Liver (tissue), 9 donors: Measurements from ENCODE around the gene EIF1B. TPM values are rescaled to one million over a fixed set of nuclear protein-coding genes. Genes with fewer than 3 reads are reported as not detected.

Experiments used
- DNase-seq: peaks from one replicate; pipeline ENCODE4 v3.0.0-alpha.2; 2017; ENCODE audit warnings: low spot score
- H3K27ac ChIP-seq, 2 donors: one replicate each; pipeline ENCODE4 v1.7.0; 2013; ENCODE audit warnings: inconsistent platforms in 2 of 2, low read length in 2 of 2, control low read depth in 1 of 2, low read depth in 1 of 2, mild to moderate bottlenecking in 1 of 2
- H3K27me3 ChIP-seq, 4 donors: one replicate each; pipeline versions ENCODE4 v1.6.1 to v1.7.0; 2013; ENCODE audit warnings: low read length in 3 of 4, inconsistent platforms in 1 of 4, mild to moderate bottlenecking in 1 of 4, moderate library complexity in 1 of 4; ENCODE audit not compliant: control insufficient read depth in 4 of 4, insufficient read depth in 4 of 4
- H3K36me3 ChIP-seq, 4 donors: one replicate each; pipeline versions ENCODE4 v1.6.1 to v1.7.0; 2013; ENCODE audit warnings: low read length in 3 of 4, mild to moderate bottlenecking in 3 of 4, low read depth in 1 of 4, moderate library complexity in 1 of 4; ENCODE audit not compliant: control insufficient read depth in 4 of 4, insufficient read depth in 3 of 4
- H3K4me1 ChIP-seq, 4 donors: one replicate each; pipeline versions ENCODE4 v1.6.1 to v1.7.0; 2013; ENCODE audit warnings: low read length in 3 of 4, mild to moderate bottlenecking in 3 of 4, moderate library complexity in 1 of 4; ENCODE audit not compliant: control insufficient read depth in 4 of 4, insufficient read depth in 4 of 4
- H3K4me3 ChIP-seq, 3 donors: one replicate each; pipeline versions ENCODE4 v1.6.1 to v1.7.0; 2013; ENCODE audit warnings: low read length in 3 of 3, control low read depth in 1 of 3, low read depth in 1 of 3, mild to moderate bottlenecking in 1 of 3
- H3K9ac ChIP-seq, 2 donors: one replicate each; pipeline ENCODE4 v1.7.0; 2013; ENCODE audit warnings: low read length in 2 of 2, mild to moderate bottlenecking in 2 of 2, moderate library complexity in 2 of 2, control low read depth in 1 of 2, low read depth in 1 of 2
- H3K9me3 ChIP-seq, 4 donors: one replicate each; pipeline versions ENCODE4 v1.6.1 to v1.7.0; 2013; ENCODE audit warnings: low read length in 3 of 4; ENCODE audit not compliant: control insufficient read depth in 4 of 4
- EGR1 ChIP-seq, 2 donors: IDR thresholded peaks; 2 replicates each; pipeline ENCODE4 v1.6.1; 2016 to 2018; ENCODE audit warnings: antibody characterized with exemption in 2 of 2, low read depth in 2 of 2
- FOXA2 ChIP-seq: IDR thresholded peaks from 2 replicates; pipeline ENCODE4 v1.6.1; 2016; ENCODE audit warnings: antibody characterized with exemption
- GABPA ChIP-seq, 2 donors: IDR thresholded peaks in 1 of 2; conservative IDR thresholded peaks in 1 of 2; 2 replicates each; pipeline ENCODE4 v1.6.1; 2016; ENCODE audit warnings: antibody characterized with exemption in 2 of 2, mild to moderate bottlenecking in 1 of 2, moderate library complexity in 1 of 2
- HNF4A ChIP-seq, 2 donors: conservative IDR thresholded peaks; 2 replicates each; pipeline ENCODE4 v1.6.1; 2016; ENCODE audit warnings: antibody characterized with exemption in 2 of 2, mild to moderate bottlenecking in 2 of 2
- HNF4G ChIP-seq: IDR thresholded peaks from 2 replicates; pipeline ENCODE4 v1.6.1; 2016; ENCODE audit warnings: antibody characterized with exemption
- NR2F2 ChIP-seq: IDR thresholded peaks from 2 replicates; pipeline ENCODE4 v1.6.1; 2016; ENCODE audit warnings: antibody characterized with exemption
- RAD21 ChIP-seq, 2 donors: IDR thresholded peaks; 2 replicates each; pipeline ENCODE4 v1.6.1; 2016; ENCODE audit warnings: antibody characterized with exemption in 2 of 2, mild to moderate bottlenecking in 2 of 2
- RXRA ChIP-seq, 2 donors: IDR thresholded peaks; 2 replicates each; pipeline ENCODE4 v1.6.1; 2017 to 2018; ENCODE audit warnings: antibody characterized with exemption in 2 of 2, mild to moderate bottlenecking in 1 of 2
- SP1 ChIP-seq: IDR thresholded peaks from 2 replicates; pipeline ENCODE4 v1.6.1; 2018; ENCODE audit warnings: antibody characterized with exemption, mild to moderate bottlenecking
- YY1 ChIP-seq: IDR thresholded peaks from 2 replicates; pipeline ENCODE4 v1.6.1; 2016; ENCODE audit warnings: antibody characterized with exemption, mild to moderate bottlenecking
- WGBS: extraction: QIAGEN DNeasy Blood & Tissue Kit; methylation state at CpG from one replicate; pipeline ENCODE4 v1.1.7; 2013; 5-methylcytosine and 5-hydroxymethylcytosine counted together
- polyA plus RNA-seq, 2 donors: library from polyadenylated mRNA; stranded (reverse) in 1 of 2; unstranded in 1 of 2; fragments of 200-250 nt in 1 of 2; fragments of >200 nt in 1 of 2; fragmentation: Nextera tagmentation in 1 of 2; extraction: Ambion mirVana in 1 of 2; gene quantifications; one replicate each; pipeline versions ENCODE4 v1.2.1 to v1.2.3, GENCODE V29; 2013 to 2015
- total RNA-seq, 2 donors: library from RNA; depleted of rRNA; stranded (reverse); fragments of >200 nt; gene quantifications; one replicate each; pipeline ENCODE4 v1.2.3, GENCODE V29; 2014
- TF ChIP-seq, protein P1 (sequence below): fragments of 150-350 bp; IDR thresholded peaks from 2 replicates; pipeline ENCODE4 v1.5.1; 2017; ENCODE audit warnings: improper control_type of control experiment, low read depth, low read length; ENCODE audit not compliant: missing input control
- TF ChIP-seq, protein P2 (sequence below): IDR thresholded peaks from 2 replicates; pipeline ENCODE4 v1.6.1; 2016; ENCODE audit warnings: antibody characterized with exemption
- TF ChIP-seq, protein P3 (sequence below): IDR thresholded peaks from 2 replicates; pipeline ENCODE4 v1.6.1; 2016; ENCODE audit warnings: antibody characterized with exemption, mild to moderate bottlenecking
- donor health status: healthy.
- donor health status: healthy.
- donor health status: healthy.
- donor health status: healthy.
- donor health status: healthy.

EIF1B gene
- total and polyA plus RNA-seq, 4 donors = 10.9 to 33.8 (median 27.8) TPM

DNA sequence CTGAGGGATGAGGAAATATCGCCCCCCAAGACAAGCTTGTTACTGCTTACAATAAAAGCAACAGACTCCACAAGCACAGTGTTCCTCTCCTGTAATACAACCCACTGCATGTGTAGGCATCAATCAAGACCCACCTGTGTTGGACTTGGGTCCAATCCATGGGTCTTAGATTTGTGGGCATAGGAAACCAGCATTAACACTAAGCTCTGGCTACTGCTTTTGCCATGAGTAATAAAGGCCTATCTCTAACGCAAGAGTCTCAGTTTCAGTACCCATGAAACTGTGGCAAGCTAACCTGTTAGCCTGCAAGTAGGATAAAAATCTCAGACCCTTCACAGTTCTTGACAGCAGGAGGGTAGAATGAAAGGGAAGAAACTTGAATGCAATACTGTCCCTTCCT is 5.2 kb upstream of the EIF1B start (continued):
- TF ChIP-seq YY1 = no peak
- TF ChIP-seq, protein P1, sequence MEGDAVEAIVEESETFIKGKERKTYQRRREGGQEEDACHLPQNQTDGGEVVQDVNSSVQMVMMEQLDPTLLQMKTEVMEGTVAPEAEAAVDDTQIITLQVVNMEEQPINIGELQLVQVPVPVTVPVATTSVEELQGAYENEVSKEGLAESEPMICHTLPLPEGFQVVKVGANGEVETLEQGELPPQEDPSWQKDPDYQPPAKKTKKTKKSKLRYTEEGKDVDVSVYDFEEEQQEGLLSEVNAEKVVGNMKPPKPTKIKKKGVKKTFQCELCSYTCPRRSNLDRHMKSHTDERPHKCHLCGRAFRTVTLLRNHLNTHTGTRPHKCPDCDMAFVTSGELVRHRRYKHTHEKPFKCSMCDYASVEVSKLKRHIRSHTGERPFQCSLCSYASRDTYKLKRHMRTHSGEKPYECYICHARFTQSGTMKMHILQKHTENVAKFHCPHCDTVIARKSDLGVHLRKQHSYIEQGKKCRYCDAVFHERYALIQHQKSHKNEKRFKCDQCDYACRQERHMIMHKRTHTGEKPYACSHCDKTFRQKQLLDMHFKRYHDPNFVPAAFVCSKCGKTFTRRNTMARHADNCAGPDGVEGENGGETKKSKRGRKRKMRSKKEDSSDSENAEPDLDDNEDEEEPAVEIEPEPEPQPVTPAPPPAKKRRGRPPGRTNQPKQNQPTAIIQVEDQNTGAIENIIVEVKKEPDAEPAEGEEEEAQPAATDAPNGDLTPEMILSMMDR = no peak

DNA sequence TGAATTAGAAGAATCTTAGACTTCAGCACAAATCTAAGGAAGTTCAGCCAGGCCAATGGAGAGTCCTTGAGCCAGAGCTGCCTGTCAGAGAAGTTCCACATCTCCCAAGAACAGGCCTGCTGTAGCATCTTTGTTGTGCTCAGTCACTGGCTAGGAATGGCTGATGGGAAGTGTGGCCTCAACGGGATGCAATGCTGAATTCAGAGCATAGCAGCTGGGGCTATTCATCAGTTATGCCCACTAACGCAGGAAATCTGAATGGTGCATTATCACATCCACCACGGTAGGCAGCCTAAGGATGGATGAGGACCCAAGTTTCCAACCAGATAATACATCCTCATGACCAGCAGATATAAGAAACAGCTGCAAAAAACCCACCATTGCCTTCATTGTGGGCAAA is 3.2 kb upstream of the EIF1B start:
- H3K9ac ChIP-seq = no peak overlapping the region
- H3K4me1 ChIP-seq = peaks cover 0 to 17% (median 10%) of the 10 kb centered on the region in 4 donors
- H3K36me3 ChIP-seq = peaks cover 0 to 2% (median under 1%) of the 10 kb centered on the region in 4 donors
- TF ChIP-seq FOXA2 = no peak
- no peak for TF ChIP-seq HNF4A (conservative IDR thresholded peaks at IDR 0.05)
- no peak for TF ChIP-seq RAD21 (IDR thresholded peaks at IDR 0.05)
- TF ChIP-seq SP1 = no peak
- TF ChIP-seq, protein P2, sequence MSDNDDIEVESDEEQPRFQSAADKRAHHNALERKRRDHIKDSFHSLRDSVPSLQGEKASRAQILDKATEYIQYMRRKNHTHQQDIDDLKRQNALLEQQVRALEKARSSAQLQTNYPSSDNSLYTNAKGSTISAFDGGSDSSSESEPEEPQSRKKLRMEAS = no peak
- no peak for TF ChIP-seq RXRA (IDR thresholded peaks at IDR 0.05)
- no peak for TF ChIP-seq YY1
- TF ChIP-seq EGR1 (IDR thresholded peaks at IDR 0.05; ENCODE audit: low read depth in 2 of 2) = no peak
- TF ChIP-seq, protein P3, sequence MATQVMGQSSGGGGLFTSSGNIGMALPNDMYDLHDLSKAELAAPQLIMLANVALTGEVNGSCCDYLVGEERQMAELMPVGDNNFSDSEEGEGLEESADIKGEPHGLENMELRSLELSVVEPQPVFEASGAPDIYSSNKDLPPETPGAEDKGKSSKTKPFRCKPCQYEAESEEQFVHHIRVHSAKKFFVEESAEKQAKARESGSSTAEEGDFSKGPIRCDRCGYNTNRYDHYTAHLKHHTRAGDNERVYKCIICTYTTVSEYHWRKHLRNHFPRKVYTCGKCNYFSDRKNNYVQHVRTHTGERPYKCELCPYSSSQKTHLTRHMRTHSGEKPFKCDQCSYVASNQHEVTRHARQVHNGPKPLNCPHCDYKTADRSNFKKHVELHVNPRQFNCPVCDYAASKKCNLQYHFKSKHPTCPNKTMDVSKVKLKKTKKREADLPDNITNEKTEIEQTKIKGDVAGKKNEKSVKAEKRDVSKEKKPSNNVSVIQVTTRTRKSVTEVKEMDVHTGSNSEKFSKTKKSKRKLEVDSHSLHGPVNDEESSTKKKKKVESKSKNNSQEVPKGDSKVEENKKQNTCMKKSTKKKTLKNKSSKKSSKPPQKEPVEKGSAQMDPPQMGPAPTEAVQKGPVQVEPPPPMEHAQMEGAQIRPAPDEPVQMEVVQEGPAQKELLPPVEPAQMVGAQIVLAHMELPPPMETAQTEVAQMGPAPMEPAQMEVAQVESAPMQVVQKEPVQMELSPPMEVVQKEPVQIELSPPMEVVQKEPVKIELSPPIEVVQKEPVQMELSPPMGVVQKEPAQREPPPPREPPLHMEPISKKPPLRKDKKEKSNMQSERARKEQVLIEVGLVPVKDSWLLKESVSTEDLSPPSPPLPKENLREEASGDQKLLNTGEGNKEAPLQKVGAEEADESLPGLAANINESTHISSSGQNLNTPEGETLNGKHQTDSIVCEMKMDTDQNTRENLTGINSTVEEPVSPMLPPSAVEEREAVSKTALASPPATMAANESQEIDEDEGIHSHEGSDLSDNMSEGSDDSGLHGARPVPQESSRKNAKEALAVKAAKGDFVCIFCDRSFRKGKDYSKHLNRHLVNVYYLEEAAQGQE = no peak
- TF ChIP-seq GABPA (IDR thresholded peaks at IDR 0.05 in 1 of 2, conservative IDR thresholded peaks at IDR 0.05 in 1 of 2) = no peak
- H3K4me3 ChIP-seq = no peak overlapping the region
- H3K27ac ChIP-seq = no peak overlapping the region
- DNase-seq = no peak
- no peaks in the 10 kb centered on the region for H3K9me3 ChIP-seq
- no peaks in the 10 kb centered on the region for H3K27me3 ChIP-seq
- WGBS = 91% methylated on average over 3 of the region's 3 CpGs

DNA sequence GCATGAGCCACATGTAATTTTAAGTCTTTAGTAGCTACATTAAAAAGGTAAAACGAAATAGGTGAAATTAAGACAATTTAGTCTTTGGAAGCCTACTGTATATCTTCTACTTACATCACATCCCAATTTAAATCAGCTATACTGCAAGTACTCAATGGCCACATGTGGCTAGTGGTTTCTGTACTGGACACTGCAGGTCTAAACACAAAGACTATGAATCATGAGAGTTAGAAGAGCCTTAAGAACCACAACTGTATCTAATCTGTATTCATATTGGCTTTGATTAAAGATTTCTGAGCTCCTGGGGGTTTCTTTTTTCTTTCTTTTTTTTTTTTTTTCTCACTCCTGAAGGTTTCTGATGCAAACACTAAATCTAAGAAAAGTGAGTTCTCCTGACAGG is 2.3 kb upstream of the EIF1B start:
- H3K9me3 ChIP-seq = no peaks in the 10 kb centered on the region
- no peak overlapping the region for H3K27ac ChIP-seq
- 91% methylated on average over 1 of the region's 1 CpG for WGBS
- TF ChIP-seq EGR1 (IDR thresholded peaks at IDR 0.05; ENCODE audit: low read depth in 2 of 2) = no peak
- no peak for TF ChIP-seq HNF4G
- TF ChIP-seq, protein P1 = no peak
- no peak for TF ChIP-seq RAD21 (IDR thresholded peaks at IDR 0.05)
- no peak for TF ChIP-seq NR2F2
- no peak for TF ChIP-seq YY1
- no peaks in the 10 kb centered on the region for H3K27me3 ChIP-seq
- H3K4me3 ChIP-seq = no peak overlapping the region
- no peak for DNase-seq
- H3K9ac ChIP-seq = no peak overlapping the region
- peaks cover 0 to 9% (median 5%) of the 10 kb centered on the region in 4 donors for H3K36me3 ChIP-seq
- peaks cover 0 to 17% (median 10%) of the 10 kb centered on the region in 4 donors for H3K4me1 ChIP-seq
